GM12892 (cell line): ENCODE measurements around the gene E2F1.

Source experiments
- POLR2A ChIP-seq: IDR thresholded peaks from 2 replicates; pipeline ENCODE4 v1.6.1; 2011; ENCODE audit warnings: low read depth, low read length, control low read depth
- TAF1 ChIP-seq: IDR thresholded peaks from 2 replicates; pipeline ENCODE4 v1.6.1; 2011; ENCODE audit warnings: low read depth, mild to moderate bottlenecking, control low read depth, low read length, borderline replicate concordance

GRCh38 chr20:33687993-33688937 is 2.1 kb upstream of the E2F1 start:
- TF ChIP-seq TAF1 (no peak), POLR2A (no peak)
